GM12878 (cell line): Measurements from ENCODE around the gene TNNT2. TPM values are rescaled to one million over a fixed set of nuclear protein-coding genes. Genes with fewer than 3 reads are reported as not detected.

Experiments used
- ATAC-seq: fragments of 200-7000 bp; cut with Tn5 transposase; 3 replicates; pipeline ENCODE4 v1.9.1; 2020; ENCODE audit warnings: mild to moderate bottlenecking, moderate library complexity
- BruUV-seq: library from RNA; stranded (reverse); fragments of 400-500 nt; replicated peaks from 2 replicates; lab custom pipeline; 2021; lab: Mats Ljungman, UMichigan
- CTCF ChIA-PET: fragments of 300-600 bp; sonication (Branson Sonifier 250); formaldehyde crosslinking; extraction: SDS; loops from one replicate; lab custom pipeline; 2021; ENCODE audit warnings: inconsistent platforms; lab: Yijun Ruan, JAX
- POLR2A ChIA-PET: fragments of 350-600 bp; formaldehyde crosslinking; extraction: SDS; loops from one replicate; lab custom pipeline; 2021; ENCODE audit warnings: inconsistent platforms; lab: Charles Lee
- RAD21 ChIA-PET: fragments of 300-600 bp; sonication (Branson Sonifier 250); formaldehyde crosslinking; loops from one replicate; lab custom pipeline; 2023; ENCODE audit warnings: antibody characterized with exemption; ENCODE audit not compliant: unreplicated experiment; lab: Charles Lee
- SMC1A ChIA-PET: fragments of 300-600 bp; sonication (Branson Sonifier 250); formaldehyde crosslinking; loops from one replicate; lab custom pipeline; 2023; ENCODE audit not compliant: unreplicated experiment, uncharacterized antibody; lab: Charles Lee
- DNase-seq: peaks from one replicate; pipeline ENCODE4 v3.0.0-alpha.2; 2011; ENCODE audit warnings: low read depth, low spot score
- FAIRE-seq: peaks from 3 replicates; lab custom pipeline; 2011; peaks lifted over from hg19 to GRCh38; lab: Jason Lieb, UNC
- H2AFZ ChIP-seq: 2 replicates; pipeline ENCODE4 v1.6.0; 2011; ENCODE audit warnings: low read depth, low read length, control low read depth; ENCODE audit not compliant: control insufficient read depth
- H3K27ac ChIP-seq: 2 replicates; pipeline ENCODE4 v1.5.1; 2011; ENCODE audit warnings: control low read depth; ENCODE audit not compliant: control insufficient read depth, insufficient read depth
- H3K27me3 ChIP-seq, 2 experiments: replicated peaks in 1 of 2; 2 replicates each; pipeline versions ENCODE4 v1.6.0 to v1.6.1; 2011; ENCODE audit warnings: low read length in 1 of 2; ENCODE audit not compliant: control insufficient read depth in 2 of 2, insufficient read depth in 2 of 2
- H3K36me3 ChIP-seq, 2 experiments: 2 replicates each; pipeline ENCODE4 v1.5.1; 2011; ENCODE audit warnings: low read length in 1 of 2; ENCODE audit not compliant: control insufficient read depth in 2 of 2, insufficient read depth in 2 of 2
- H3K4me1 ChIP-seq: 2 replicates; pipeline ENCODE4 v1.6.1; 2011; ENCODE audit warnings: mild to moderate bottlenecking, low read length, moderate library complexity, mixed read lengths; ENCODE audit not compliant: control insufficient read depth, insufficient read depth
- H3K4me2 ChIP-seq: 2 replicates; pipeline ENCODE4 v1.6.0; 2011; ENCODE audit warnings: control low read depth; ENCODE audit not compliant: control insufficient read depth, insufficient read depth
- H3K4me3 ChIP-seq: fragments of 200-600 bp; sonication (generic); 2 replicates; pipeline ENCODE4 v1.5.1; 2016
- H3K79me2 ChIP-seq: 2 replicates; pipeline ENCODE4 v1.6.0; 2011; ENCODE audit warnings: low read length; ENCODE audit not compliant: control insufficient read depth, insufficient read depth
- H3K9ac ChIP-seq: 2 replicates; pipeline ENCODE4 v1.8.0; 2011; ENCODE audit warnings: low read length, control low read depth, mixed read lengths; ENCODE audit not compliant: control insufficient read depth, insufficient read depth
- H3K9me3 ChIP-seq: replicated peaks from 3 replicates; pipeline ENCODE4 v1.5.1; 2011; ENCODE audit warnings: mild to moderate bottlenecking, low read length; ENCODE audit not compliant: control insufficient read depth, insufficient read depth
- H4K20me1 ChIP-seq: 2 replicates; pipeline ENCODE4 v1.6.0; 2011; ENCODE audit not compliant: control insufficient read depth, insufficient read depth
- ATF7 ChIP-seq: fragments of 450-650 bp; IDR thresholded peaks from 2 replicates; pipeline ENCODE4 v1.6.1; 2016; ENCODE audit warnings: low read depth, mild to moderate bottlenecking
- BACH1 ChIP-seq: fragments of 450-650 bp; IDR thresholded peaks from 2 replicates; pipeline ENCODE4 v1.6.1; 2017; ENCODE audit warnings: mild to moderate bottlenecking, borderline replicate concordance
- BMI1 ChIP-seq: fragments of 450-650 bp; IDR thresholded peaks from 2 replicates; pipeline ENCODE4 v1.6.1; 2016; ENCODE audit warnings: mild to moderate bottlenecking, moderate library complexity, borderline replicate concordance
- CHD1 ChIP-seq: IDR thresholded peaks from 2 replicates; pipeline ENCODE4 v1.6.1; 2012; ENCODE audit warnings: low read depth, low read length, improper control_type of control experiment
- CREB1 ChIP-seq: IDR thresholded peaks from 2 replicates; pipeline ENCODE4 v1.6.1; 2012; ENCODE audit warnings: low read depth, mild to moderate bottlenecking, inconsistent platforms
- CREM ChIP-seq: IDR thresholded peaks from 2 replicates; pipeline ENCODE4 v1.6.1; 2014; ENCODE audit warnings: antibody characterized with exemption, low read depth
- EP300 ChIP-seq, 2 experiments: fragments of 150-350 bp in 1 of 2; IDR thresholded peaks; 2 replicates each; pipeline ENCODE4 v1.6.1; 2011 to 2012; ENCODE audit warnings: low read depth in 2 of 2, low read length in 2 of 2, borderline replicate concordance in 1 of 2, improper control_type of control experiment in 1 of 2, inconsistent platforms in 1 of 2; ENCODE audit not compliant: control insufficient read depth in 1 of 2
- IRF3 ChIP-seq: fragments of 450-650 bp; IDR thresholded peaks from 2 replicates; pipeline ENCODE4 v1.6.1; 2014; ENCODE audit warnings: mild to moderate bottlenecking
- IRF4 ChIP-seq: IDR thresholded peaks from 2 replicates; pipeline ENCODE4 v1.6.1; 2011; ENCODE audit warnings: low read depth, low read length
- KLF5 ChIP-seq: fragments of 450-650 bp; IDR thresholded peaks from 2 replicates; pipeline ENCODE4 v1.6.1; 2014; ENCODE audit warnings: mild to moderate bottlenecking; ENCODE audit not compliant: partially characterized antibody
- MAX ChIP-seq: IDR thresholded peaks from 2 replicates; pipeline ENCODE4 v1.6.1; 2012; ENCODE audit warnings: low read depth, low read length, improper control_type of control experiment
- REST ChIP-seq: IDR thresholded peaks from 2 replicates; pipeline ENCODE4 v1.6.1; 2012; ENCODE audit warnings: mild to moderate bottlenecking, low read depth, low read length
- SIX5 ChIP-seq: IDR thresholded peaks from 2 replicates; pipeline ENCODE4 v1.6.1; 2011; ENCODE audit warnings: mild to moderate bottlenecking, low read depth, low read length, moderate library complexity; ENCODE audit not compliant: severe bottlenecking
- YY1 ChIP-seq: IDR thresholded peaks from 2 replicates; pipeline ENCODE4 v1.6.1; 2011; ENCODE audit warnings: low read depth, mild to moderate bottlenecking, low read length
- ZBTB11 ChIP-seq: fragments of 450-650 bp; formaldehyde crosslinking; IDR thresholded peaks from 2 replicates; pipeline ENCODE4 v1.5.0; 2022; ENCODE audit warnings: mild to moderate bottlenecking, missing genetic modification characterization
- WGBS: methylation state at CpG from one replicate; pipeline ENCODE4 v1.1.6; 2016; ENCODE audit warnings: low lambda C conversion rate; ENCODE audit not compliant: insufficient replicate concordance, insufficient coverage; ENCODE audit errors: missing lambda C conversion rate; 5-methylcytosine and 5-hydroxymethylcytosine counted together
- in situ Hi-C: fragments of 300-500 bp; cut with MboI; formaldehyde crosslinking; loops from 9 replicates; pipeline ENCODE4 v1.14.3; 2018; ENCODE audit warnings: mixed read lengths
- intact Hi-C: fragments of 100-400 bp; cut with micrococcal nuclease; formaldehyde crosslinking; loops from one replicate; pipeline ENCODE4 v1.14.2; 2022; ENCODE audit not compliant: unreplicated experiment
- polyA plus RNA-seq, 11 experiments: library from polyadenylated mRNA; depleted of rRNA in 4 of 11; unstranded in 6 of 11; stranded (reverse) in 5 of 11; fragments of >200 nt; fragmentation: Nextera tagmentation in 4 of 11; fragmentation: Illumina TruSeq in 1 of 11; extraction: Ambion mirVana in 4 of 11; extraction: Trizol in 1 of 11; gene quantifications; 1 replicate in 1 of 11; 2 replicates in 10 of 11; pipeline versions ENCODE4 v1.2.1 to v1.2.3, GENCODE V29; 2011 to 2016; ENCODE audit warnings: inconsistent platforms in 2 of 11, missing spikeins in 2 of 11, low read depth in 1 of 11
- total RNA-seq, 4 experiments: library from RNA; depleted of rRNA in 3 of 4; stranded (reverse); fragments of >200 nt in 3 of 4; fragmentation: Illumina TruSeq in 1 of 4; extraction: Trizol in 1 of 4; gene quantifications; 2 replicates each; pipeline versions ENCODE4 v1.2.1 to v1.2.3, GENCODE V29; 2013 to 2021

Gene TNNT2
- total and polyA plus RNA-seq, 10 of the 15 experiments (the other 5 are each of a cell fraction or from before 2014, with no cell fraction given): 2.2 TPM; not detected in 9

GRCh38 chr1:201411292-201411691 lies 33.8 kb upstream of the TNNT2 start (continued):
- TF ChIP-seq EP300 (IDR thresholded peaks at IDR 0.05; ENCODE audit: borderline replicate concordance in 1 of 2, control insufficient read depth in 1 of 2, low read depth in 2 of 2, low read length in 2 of 2) (no peak), ATF7 (no peak), CHD1 (no peak), BACH1 (no peak), BMI1 (no peak), IRF4 (no peak)

- RAD21 ChIA-PET: interaction anchor here (1.0 to 12.1 kb wide), 7 partner anchors 10 to 386 kb away, joined by 3 to 340 read pairs (median 3); partner anchors contain the start of genes KIF21B and TNNI1
- BruUV-seq: no TSS peak
- Histone ChIP-seq H3K27ac (no peak overlapping the region), H3K4me2 (no peak overlapping the region), H3K36me3 (no peaks in the 10 kb centered on the region), H3K9ac (no peak overlapping the region), H4K20me1 (no peaks in the 10 kb centered on the region), H3K79me2 (no peaks in the 10 kb centered on the region), H3K27me3 (no peaks in the 10 kb centered on the region; a peak in 1 of 4 replicates), H3K4me3 (no peak overlapping the region), H3K4me1 (peaks cover 33% of the 10 kb centered on the region), H2AFZ (no peak overlapping the region), H3K9me3 (no peaks in the 10 kb centered on the region)
- CTCF ChIA-PET: interaction anchor here (0.6 to 14.4 kb wide), 20 partner anchors 10 to 164 kb away, joined by 3 to 623 read pairs (median 4); partner anchors contain the start of gene TNNT2
- TF ChIP-seq MAX (no peak), CREB1 (no peak), YY1 (no peak), ZBTB11 (CRISPR knock-in tag) (no peak), CREM (no peak), REST (no peak), SIX5 (no peak), KLF5 (no peak), IRF3 (no peak)
- FAIRE-seq: no peak
- ATAC-seq: no peak
- WGBS: 53% methylated on average over 8 of the region's 8 CpGs
- SMC1A ChIA-PET: interaction anchor here (1.0 to 12.3 kb wide), 4 partner anchors 9 to 72 kb away, joined by 3 to 374 read pairs (median 6); no protein-coding TSS in a partner anchor
- intact Hi-C loops (no loop called here), in situ Hi-C loops (no loop called here)
- POLR2A ChIA-PET: interaction anchor here (11.9 kb wide), 1 partner anchor 21 kb away, joined by 228 read pairs; no protein-coding TSS in a partner anchor
- no peak for DNase-seq
Observed at GRCh38 chr1:201409440-201409839, 32.0 kb upstream of the TNNT2 start.
